ACC112 (cell line): ENCODE data around the gene EDC3.

Experiments used
- H2AFZ ChIP-seq: fragments of 200-600 bp; sonication (generic); one replicate; pipeline ENCODE4 v1.6.0; 2017; ENCODE audit warnings: antibody characterized with exemption, low read length; ENCODE audit not compliant: unreplicated experiment
- H3K27ac ChIP-seq: fragments of 200-600 bp; sonication (generic); 2 replicates; pipeline ENCODE4 v1.5.1; 2014; ENCODE audit warnings: low read depth, mild to moderate bottlenecking, antibody characterized with exemption, low read length, moderate library complexity
- H3K27me3 ChIP-seq: fragments of 200-600 bp; sonication (generic); 2 replicates; pipeline ENCODE4 v1.6.1; 2014; ENCODE audit warnings: mild to moderate bottlenecking, antibody characterized with exemption, low read length, moderate library complexity, mixed read lengths; ENCODE audit not compliant: insufficient read depth
- H3K36me3 ChIP-seq: fragments of 200-600 bp; sonication (generic); 2 replicates; pipeline ENCODE4 v1.6.1; 2016; ENCODE audit warnings: mild to moderate bottlenecking, antibody characterized with exemption, low read length, moderate library complexity, mixed read lengths; ENCODE audit not compliant: insufficient read depth
- H3K4me1 ChIP-seq: fragments of 200-600 bp; sonication (generic); one replicate; pipeline ENCODE4 v1.6.1; 2016; ENCODE audit warnings: low read length, mixed read lengths; ENCODE audit not compliant: insufficient read depth, unreplicated experiment, control insufficient read depth
- H3K4me3 ChIP-seq: fragments of 200-600 bp; sonication (generic); 2 replicates; pipeline ENCODE4 v1.5.1; 2014; ENCODE audit warnings: mild to moderate bottlenecking, low read depth, low read length
- H3K79me2 ChIP-seq: fragments of 200-600 bp; sonication (generic); one replicate; pipeline ENCODE4 v1.6.0; 2016; ENCODE audit warnings: low read length; ENCODE audit not compliant: control insufficient read depth, unreplicated experiment, insufficient read depth

EDC3 gene

DNA sequence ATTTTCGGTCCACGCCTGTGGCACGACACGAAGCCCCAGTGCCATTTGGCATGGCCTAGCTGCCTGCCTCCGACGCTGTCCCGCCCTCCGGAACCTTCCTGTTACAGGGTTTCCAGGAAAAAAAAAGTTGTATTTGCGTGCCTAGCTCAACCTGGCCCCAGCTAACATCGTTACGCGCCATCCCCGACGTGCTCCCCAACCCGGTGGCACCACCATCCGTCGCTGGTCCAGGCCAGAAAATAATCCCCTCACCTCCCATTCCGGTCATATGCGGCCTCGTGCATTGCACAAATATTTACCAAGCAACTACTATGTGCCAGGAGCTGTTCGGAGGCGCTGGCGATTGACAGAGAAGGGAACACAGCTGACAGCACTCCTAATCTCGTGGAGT lies 30.9 kb upstream of the EDC3 start:
- Histone ChIP-seq H3K27ac (no peak overlapping the region), H3K36me3 (no peaks in the 10 kb centered on the region), H3K79me2 (no peaks in the 10 kb centered on the region), H3K27me3 (peaks cover 7% of the 10 kb centered on the region; the same call in 1 of the 2 replicates), H3K4me1 (peaks cover 13% of the 10 kb centered on the region), H3K4me3 (peak overlapping the region; percentile 78), H2AFZ (peak overlapping the region; percentile 53)

DNA sequence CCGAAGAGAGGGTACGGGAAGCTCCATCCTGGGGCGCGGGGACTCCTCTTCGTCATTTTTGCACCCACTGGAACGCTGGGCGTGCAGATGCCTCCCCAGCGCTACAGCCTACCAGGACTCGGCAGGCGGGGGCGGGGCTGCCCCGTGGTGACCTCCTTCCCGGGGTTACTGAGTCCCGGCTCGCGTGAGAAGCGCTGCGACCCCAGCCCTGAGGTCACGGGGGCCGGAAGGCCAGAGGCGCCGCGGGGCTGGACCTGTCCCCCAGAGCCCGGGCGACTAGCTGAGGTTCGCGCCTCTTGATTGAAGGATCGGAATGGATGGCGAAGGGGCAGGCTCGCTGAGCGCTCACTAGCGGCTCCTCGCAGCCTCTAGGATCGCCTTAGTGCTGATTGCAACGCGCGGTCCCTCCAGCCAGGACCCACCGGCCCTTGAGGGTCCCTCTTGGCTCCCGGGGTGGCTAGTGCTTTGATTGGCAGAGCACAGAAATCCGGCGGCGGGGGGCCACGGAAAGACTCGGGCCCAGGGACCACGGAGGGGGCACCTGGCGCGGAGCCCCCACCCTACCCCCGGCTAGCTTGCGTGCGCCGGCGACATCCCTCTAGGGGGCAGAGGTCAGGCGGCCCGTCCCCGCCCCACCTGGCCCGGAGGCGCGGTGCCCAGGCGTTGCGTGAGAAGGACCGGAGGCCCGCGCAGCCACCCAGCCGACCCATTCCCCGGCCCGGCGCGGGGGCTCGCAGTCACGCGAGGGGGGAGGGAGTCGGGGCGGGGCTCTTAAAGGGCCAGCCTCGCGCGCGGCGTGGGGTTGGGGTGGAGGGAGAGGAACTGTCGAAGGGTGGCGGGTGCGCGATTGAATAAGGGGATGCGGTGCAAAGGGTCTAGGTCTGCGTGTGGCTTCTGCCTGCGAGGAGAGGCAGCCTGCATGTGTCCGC lies 30.3 kb upstream of the EDC3 start:
- Histone ChIP-seq H3K27me3 (peaks cover 7% of the 10 kb centered on the region; the same call in 1 of the 2 replicates), H3K4me3 (peak overlapping the region; percentile 78), H3K79me2 (no peaks in the 10 kb centered on the region), H3K36me3 (no peaks in the 10 kb centered on the region), H3K4me1 (peaks cover 11% of the 10 kb centered on the region), H2AFZ (peak overlapping the region; percentile 83), H3K27ac (peak overlapping the region; percentile 58; the same call in 1 of the 2 replicates)

GRCh38 chr15:74725225-74725774 lies 29.5 kb upstream of the EDC3 start, which contains the start of gene CYP1A1:
Gene CYP1A1, minus strand, starts transcription at chr15:74725528. Its CDS starts 2,431 bp downstream, at chr15:74723097.
- Histone ChIP-seq H3K36me3 (no peaks in the 10 kb centered on the region), H3K27me3 (peaks cover 7% of the 10 kb centered on the region; the same call in 1 of the 2 replicates), H2AFZ (peak within 1 kb of the TSS; percentile 83), H3K27ac (peak within 1 kb of the TSS; percentile 58; the same call in 1 of the 2 replicates), H3K4me1 (peaks cover 6% of the 10 kb centered on the region), H3K4me3 (peak within 1 kb of the TSS; percentile 78), H3K79me2 (no peaks in the 10 kb centered on the region)

- Histone ChIP-seq H3K36me3 (no peaks in the 10 kb centered on the region), H3K27me3 (peaks cover 7% of the 10 kb centered on the region; the same call in 1 of the 2 replicates), H3K4me3 (no peak overlapping the region), H2AFZ (no peak overlapping the region), H3K27ac (no peak overlapping the region), H3K79me2 (no peaks in the 10 kb centered on the region), H3K4me1 (peaks cover 6% of the 10 kb centered on the region)
Measured at GRCh38 chr15:74724570-74725224, 28.9 kb upstream of the EDC3 start.

- Histone ChIP-seq H3K36me3 (no peaks in the 10 kb centered on the region), H2AFZ (no peak overlapping the region)
Measured at GRCh38 chr15:74723754-74724334, 28.0 kb upstream of the EDC3 start.

GRCh38 chr15:74723187-74723586 lies 27.4 kb upstream of the EDC3 start:
- Histone ChIP-seq H3K4me3 (no peak overlapping the region), H3K4me1 (peaks cover 6% of the 10 kb centered on the region), H3K27ac (no peak overlapping the region), H3K79me2 (no peaks in the 10 kb centered on the region), H3K27me3 (peaks cover 7% of the 10 kb centered on the region; the same call in 1 of the 2 replicates), H3K36me3 (no peaks in the 10 kb centered on the region), H2AFZ (no peak overlapping the region)

More at GRCh38 chr15:74723754-74724334, 28.0 kb upstream of the EDC3 start:
- Histone ChIP-seq H3K27me3 (peaks cover 7% of the 10 kb centered on the region; the same call in 1 of the 2 replicates), H3K79me2 (no peaks in the 10 kb centered on the region), H3K4me1 (peaks cover 6% of the 10 kb centered on the region), H3K27ac (no peak overlapping the region), H3K4me3 (no peak overlapping the region)

GRCh38 chr15:74722591-74722990 lies 26.8 kb upstream of the EDC3 start:
- H3K27me3 ChIP-seq, result peaks cover 7% of the 10 kb centered on the region; the same call in 1 of the 2 replicates
- no peaks in the 10 kb centered on the region for H3K79me2 ChIP-seq
- H3K4me3 ChIP-seq, result no peak overlapping the region
- H3K36me3 ChIP-seq, result no peaks in the 10 kb centered on the region
- no peak overlapping the region for H3K27ac ChIP-seq
- H3K4me1 ChIP-seq, result peaks cover 6% of the 10 kb centered on the region
- H2AFZ ChIP-seq, result no peak overlapping the region

DNA sequence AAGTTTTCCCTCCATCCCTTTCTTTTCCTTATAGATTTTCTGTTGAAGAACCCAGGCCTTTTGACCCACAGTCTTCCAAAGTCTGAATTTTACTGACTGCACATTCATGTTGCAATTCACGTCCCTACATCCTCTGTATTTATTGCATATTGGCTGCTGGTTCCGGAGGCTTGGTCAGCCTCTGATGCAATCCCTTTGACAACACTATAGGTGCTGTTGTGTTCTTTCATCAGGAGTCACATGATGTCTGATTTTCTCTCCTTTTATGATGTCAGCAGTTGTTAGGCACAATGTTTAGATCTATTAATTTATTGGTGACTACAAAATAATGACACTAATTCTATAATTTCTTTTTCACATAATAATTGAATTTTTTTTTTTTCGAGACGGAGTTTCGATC lies 20.8 kb upstream of the EDC3 start:
- Histone ChIP-seq H3K79me2 (no peaks in the 10 kb centered on the region), H3K27ac (no peak overlapping the region), H3K4me3 (no peak overlapping the region), H3K4me1 (no peaks in the 10 kb centered on the region), H3K36me3 (no peaks in the 10 kb centered on the region), H2AFZ (no peak overlapping the region), H3K27me3 (peaks cover 4% of the 10 kb centered on the region; the same call in 1 of the 2 replicates)

GRCh38 chr15:74712311-74712710 lies 16.5 kb upstream of the EDC3 start:
- Histone ChIP-seq H3K79me2 (no peaks in the 10 kb centered on the region), H3K27ac (no peak overlapping the region), H2AFZ (no peak overlapping the region), H3K4me1 (no peaks in the 10 kb centered on the region), H3K27me3 (peaks cover 36% of the 10 kb centered on the region), H3K4me3 (no peak overlapping the region), H3K36me3 (no peaks in the 10 kb centered on the region)
